ENCODE data around the gene GIMAP8. TPM values are rescaled to one million over a fixed set of nuclear protein-coding genes. Genes with fewer than 3 reads are reported as not detected.
A peak's percentile ranks its signal among the peaks of the same experiment; 100 is the strongest.

GIMAP8 gene
- total and polyA plus RNA-seq, 4 experiments from 2014 or later = 9.8 to 62.5 (median 49.5) TPM

DNA sequence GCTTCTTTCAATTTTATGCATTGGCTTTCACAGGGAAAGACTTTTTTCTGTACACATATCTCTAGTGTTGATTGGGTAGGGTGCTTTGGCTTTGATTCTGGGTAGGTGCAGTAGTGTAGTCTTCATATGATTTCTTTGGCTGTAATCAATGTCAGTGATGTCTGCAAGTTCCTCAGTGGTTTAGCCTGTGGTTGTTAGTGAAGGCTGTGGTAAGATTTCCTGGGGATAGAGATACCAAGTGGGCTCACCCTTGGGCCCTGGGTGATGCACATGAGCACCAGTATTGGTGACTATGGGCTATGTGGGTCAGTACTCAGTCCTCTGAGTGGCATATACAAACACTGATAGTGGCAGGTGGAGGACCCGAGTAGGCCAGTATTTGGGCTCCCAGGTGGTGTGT, 13.0 kb downstream of the GIMAP8 start:
- peaks cover 52 to 91% (median 67%) of the 10 kb centered on the region in 4 donors for H3K4me1 Mint-ChIP-seq
- H3K4me3 Mint-ChIP-seq = peak overlapping the region; percentile 5 to 78 (median 64)
- intact Hi-C loops (cut with micrococcal nuclease) = no loop called here
- CTCF ChIA-PET (ENCODE audit: partially characterized antibody) = interaction anchor here (1.6 kb wide), 1 partner anchor 14 kb away, joined by 5 read pairs; no protein-coding TSS in a partner anchor
- Histone ChIP-seq H3K4me1 (ENCODE audit: insufficient read depth, low read length) (peaks cover 56% of the 10 kb centered on the region), H3K4me3 (ENCODE audit: low read length in 2 of 2) (no peak overlapping the region), H3K36me3 (ENCODE audit: insufficient read depth, low read length) (peaks cover 17% of the 10 kb centered on the region), H3K27me3 (ENCODE audit: insufficient read depth, low read length) (no peaks in the 10 kb centered on the region), H3K27ac (ENCODE audit: low read depth, low read length) (no peak overlapping the region), H3K9me3 (ENCODE audit: control insufficient read depth in 1 of 2, low read length in 2 of 2) (peaks cover 0 to 21% of the 10 kb centered on the region in 2 donors)
- no peaks in the 10 kb centered on the region for H3K27me3 Mint-ChIP-seq
- POLR2A ChIA-PET (ENCODE audit: partially characterized antibody) = interaction anchor here (1.1 to 31.1 kb wide), 4 partner anchors 4 to 57 kb away, joined by 3 to 1079 read pairs (median 560); partner anchors contain the start of genes GIMAP7 and GIMAP8
- H3K9me3 Mint-ChIP-seq = peaks cover 9 to 45% (median 42%) of the 10 kb centered on the region in 8 donors
- DNase-seq = no peak
- H3K36me3 Mint-ChIP-seq = peaks cover 87 to 94% of the 10 kb centered on the region in 2 donors
- peak overlapping the region; percentile 58 to 82 (median 80) for H3K27ac Mint-ChIP-seq

DNA sequence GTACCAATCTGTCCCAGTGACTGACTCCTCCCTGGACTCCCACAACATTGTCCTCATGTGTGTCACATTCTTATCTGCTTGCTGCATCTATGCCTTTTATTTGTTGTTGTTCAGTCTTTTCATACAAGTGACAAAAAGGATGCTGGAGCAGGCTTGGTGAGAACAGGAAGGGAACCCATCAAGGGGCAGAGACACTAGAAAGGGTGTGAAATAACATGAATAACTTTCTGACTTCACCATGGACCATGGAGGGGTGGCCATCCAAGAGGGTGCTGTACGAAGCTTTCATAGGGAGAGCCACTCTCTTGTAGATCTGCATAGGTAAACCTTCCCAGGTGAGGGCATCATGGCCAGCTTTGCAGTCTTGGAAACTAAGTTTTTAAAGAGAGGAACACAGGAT, 14.5 kb downstream of the GIMAP8 start:
- ChIA-PET CTCF (ENCODE audit: partially characterized antibody) (interaction anchor here (0.7 to 2.1 kb wide), 6 partner anchors 9 to 51 kb away, joined by 3 to 8 read pairs (median 4); no protein-coding TSS in a partner anchor), POLR2A (ENCODE audit: partially characterized antibody) (interaction anchor here (0.7 to 31.1 kb wide), 10 partner anchors 6 to 292 kb away, joined by 3 to 1079 read pairs (median 5); partner anchors contain the start of genes GIMAP7 and GIMAP8)
- peaks cover 59 to 93% (median 72%) of the 10 kb centered on the region in 4 donors for H3K4me1 Mint-ChIP-seq
- H3K36me3 Mint-ChIP-seq = peaks cover 89 to 91% of the 10 kb centered on the region in 2 donors
- no peaks in the 10 kb centered on the region for H3K27me3 Mint-ChIP-seq
- Histone ChIP-seq H3K4me1 (ENCODE audit: insufficient read depth, low read length) (peaks cover 71% of the 10 kb centered on the region), H3K4me3 (ENCODE audit: low read length in 2 of 2) (no peak overlapping the region), H3K27ac (ENCODE audit: low read depth, low read length) (no peak overlapping the region), H3K27me3 (ENCODE audit: insufficient read depth, low read length) (no peaks in the 10 kb centered on the region), H3K36me3 (ENCODE audit: insufficient read depth, low read length) (peaks cover 21% of the 10 kb centered on the region), H3K9me3 (ENCODE audit: control insufficient read depth in 1 of 2, low read length in 2 of 2) (peaks cover 0 to 16% of the 10 kb centered on the region in 2 donors)
- DNase-seq = no peak
- intact Hi-C loops (cut with micrococcal nuclease) = loop anchor here (2.0 kb wide), 2 partner anchors 14 to 16 kb away; partner anchors contain the start of gene GIMAP8
- peak overlapping the region; percentile 10 to 69 (median 60) for H3K4me3 Mint-ChIP-seq
- H3K27ac Mint-ChIP-seq = peak overlapping the region; percentile 59 to 88 (median 81)
- peaks cover 7 to 38% (median 34%) of the 10 kb centered on the region in 8 donors for H3K9me3 Mint-ChIP-seq

DNA sequence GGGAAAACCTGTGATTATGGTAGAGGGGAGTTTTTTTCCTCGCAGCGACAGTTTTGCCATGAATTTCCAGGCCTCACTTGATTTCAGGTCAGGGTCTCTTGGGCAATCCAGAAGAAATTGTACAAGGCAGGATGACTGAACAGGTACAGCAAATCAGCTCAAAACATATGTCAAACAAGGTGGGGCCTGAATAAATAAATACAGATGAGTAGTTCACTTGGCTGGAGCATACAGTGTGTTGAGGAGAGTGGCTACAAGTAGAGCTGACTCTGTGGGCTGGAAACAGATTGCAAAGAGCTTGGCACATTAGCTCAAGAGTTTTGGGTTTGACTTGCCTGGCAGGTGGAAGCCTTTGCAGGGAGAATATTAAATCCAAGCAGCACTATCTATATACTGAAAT, 15.0 kb downstream of the GIMAP8 start:
- peaks cover 75% of the 10 kb centered on the region for H3K4me1 ChIP-seq (ENCODE audit: insufficient read depth, low read length)
- no peaks in the 10 kb centered on the region for H3K27me3 ChIP-seq (ENCODE audit: insufficient read depth, low read length)
- Mint-ChIP-seq H3K9me3 (peaks cover 6 to 34% (median 30%) of the 10 kb centered on the region in 8 donors), H3K27me3 (no peaks in the 10 kb centered on the region), H3K27ac (peak overlapping the region; percentile 59 to 88 (median 81)), H3K36me3 (peaks cover 89 to 91% of the 10 kb centered on the region in 2 donors), H3K4me1 (peaks cover 62 to 93% (median 72%) of the 10 kb centered on the region in 4 donors), H3K4me3 (peak overlapping the region in 7 of 8 donors; percentile 43 to 69 (median 60))
- no peak overlapping the region for H3K4me3 ChIP-seq (ENCODE audit: low read length in 2 of 2)
- peaks cover 0 to 15% of the 10 kb centered on the region in 2 donors for H3K9me3 ChIP-seq (ENCODE audit: control insufficient read depth in 1 of 2, low read length in 2 of 2)
- ChIA-PET CTCF (ENCODE audit: partially characterized antibody) (interaction anchor here (0.7 to 2.1 kb wide), 5 partner anchors 10 to 50 kb away, joined by 3 to 8 read pairs (median 3); no protein-coding TSS in a partner anchor), POLR2A (ENCODE audit: partially characterized antibody) (interaction anchor here (1.0 to 31.1 kb wide), 10 partner anchors 6 to 291 kb away, joined by 3 to 1079 read pairs (median 6); partner anchors contain the start of genes GIMAP7 and GIMAP8)
- no peak overlapping the region for H3K27ac ChIP-seq (ENCODE audit: low read depth, low read length)
- H3K36me3 ChIP-seq (ENCODE audit: insufficient read depth, low read length) = peaks cover 21% of the 10 kb centered on the region
- DNase-seq = no peak
- intact Hi-C loops (cut with micrococcal nuclease) = loop anchor here (2.0 kb wide), 2 partner anchors 15 kb away; partner anchors contain the start of gene GIMAP8

DNA sequence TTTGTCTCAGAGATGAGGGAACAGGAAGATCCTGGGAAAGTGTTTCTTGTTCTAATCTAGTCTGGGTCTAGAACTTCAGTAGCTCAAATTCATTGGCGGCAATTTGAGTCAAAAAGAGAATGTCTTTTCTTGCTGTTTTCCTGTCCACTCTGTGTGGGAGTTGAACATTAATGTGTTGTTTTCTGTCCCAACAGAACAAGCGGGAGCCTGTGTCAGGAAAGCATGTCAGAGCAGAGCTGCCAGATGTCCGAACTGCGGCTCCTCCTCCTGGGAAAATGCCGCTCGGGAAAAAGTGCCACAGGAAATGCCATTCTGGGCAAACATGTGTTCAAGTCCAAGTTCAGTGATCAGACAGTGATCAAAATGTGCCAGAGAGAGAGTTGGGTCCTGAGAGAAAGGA, 16.0 kb downstream of the GIMAP8 start:
- CTCF ChIA-PET (ENCODE audit: partially characterized antibody) = interaction anchor here (2.1 kb wide), 1 partner anchor 11 kb away, joined by 8 read pairs; no protein-coding TSS in a partner anchor
- H3K36me3 Mint-ChIP-seq = peaks cover 88 to 90% of the 10 kb centered on the region in 2 donors

DNA sequence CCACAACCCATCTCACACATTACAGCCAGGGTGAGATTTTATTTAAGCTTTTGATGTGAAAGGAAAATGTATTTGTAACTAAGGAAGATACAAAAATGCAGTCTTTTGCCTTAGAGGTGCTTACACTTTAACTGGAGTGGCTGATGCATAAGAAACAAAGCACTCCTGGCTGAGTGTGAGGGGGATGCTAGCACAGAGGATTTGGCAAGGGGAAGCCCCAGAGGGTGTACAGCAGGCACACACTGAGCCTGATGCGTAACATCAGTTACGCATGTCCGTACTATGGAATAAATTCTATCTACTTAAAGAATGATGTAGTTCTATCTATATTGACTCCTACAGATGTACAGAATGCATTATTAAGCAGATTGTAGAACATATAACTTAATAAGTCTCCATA, 17.8 kb downstream of the GIMAP8 start:
- ChIA-PET CTCF (ENCODE audit: partially characterized antibody) (interaction anchor here (1.0 to 1.2 kb wide), 2 partner anchors 8 to 13 kb away, joined by 3 read pairs; no protein-coding TSS in a partner anchor), POLR2A (ENCODE audit: partially characterized antibody) (interaction anchor here (0.8 to 31.1 kb wide), 4 partner anchors 5 to 280 kb away, joined by 4 to 1079 read pairs (median 560); partner anchors contain the start of genes GIMAP7 and GIMAP8)
- peaks cover 89 to 90% of the 10 kb centered on the region in 2 donors for H3K36me3 Mint-ChIP-seq
- intact Hi-C loops (cut with micrococcal nuclease) = no loop called here
- Histone ChIP-seq H3K27ac (ENCODE audit: low read depth, low read length) (no peak overlapping the region), H3K9me3 (ENCODE audit: control insufficient read depth in 1 of 2, low read length in 2 of 2) (no peaks in the 10 kb centered on the region), H3K27me3 (ENCODE audit: insufficient read depth, low read length) (no peaks in the 10 kb centered on the region), H3K36me3 (ENCODE audit: insufficient read depth, low read length) (peaks cover 37% of the 10 kb centered on the region), H3K4me3 (ENCODE audit: low read length in 2 of 2) (no peak overlapping the region), H3K4me1 (ENCODE audit: insufficient read depth, low read length) (peaks cover 92% of the 10 kb centered on the region)
- no peak for DNase-seq
- H3K4me3 Mint-ChIP-seq = peak overlapping the region; percentile 16 to 89 (median 78)
- peaks cover 1 to 6% (median 4%) of the 10 kb centered on the region in 8 donors for H3K9me3 Mint-ChIP-seq
- no peaks in the 10 kb centered on the region for H3K27me3 Mint-ChIP-seq
- H3K4me1 Mint-ChIP-seq = peaks cover 73 to 97% (median 84%) of the 10 kb centered on the region in 4 donors
- peak overlapping the region; percentile 44 to 94 (median 80) for H3K27ac Mint-ChIP-seq

More for the DNA sequence above, 16.0 kb downstream of the GIMAP8 start:
- intact Hi-C loops (cut with micrococcal nuclease) = no loop called here
- Histone ChIP-seq H3K4me1 (ENCODE audit: insufficient read depth, low read length) (peaks cover 82% of the 10 kb centered on the region), H3K27ac (ENCODE audit: low read depth, low read length) (peak overlapping the region; percentile 3), H3K9me3 (ENCODE audit: control insufficient read depth in 1 of 2, low read length in 2 of 2) (peaks cover 0 to 4% of the 10 kb centered on the region in 2 donors), H3K27me3 (ENCODE audit: insufficient read depth, low read length) (no peaks in the 10 kb centered on the region), H3K36me3 (ENCODE audit: insufficient read depth, low read length) (peaks cover 27% of the 10 kb centered on the region), H3K4me3 (ENCODE audit: low read length in 2 of 2) (no peak overlapping the region)
- Mint-ChIP-seq H3K27me3 (no peaks in the 10 kb centered on the region), H3K4me3 (peak overlapping the region in 6 of 8 donors; percentile 4 to 55 (median 38)), H3K4me1 (peaks cover 65 to 93% (median 75%) of the 10 kb centered on the region in 4 donors), H3K27ac (peak overlapping the region in 5 of 7 donors; percentile 30 to 80 (median 54)), H3K9me3 (peaks cover 4 to 24% (median 21%) of the 10 kb centered on the region in 8 donors)
- DNase-seq = no peak
- POLR2A ChIA-PET (ENCODE audit: partially characterized antibody) = interaction anchor here (0.5 to 31.1 kb wide), 7 partner anchors 7 to 289 kb away, joined by 3 to 1079 read pairs (median 5); partner anchors contain the start of genes GIMAP7 and GIMAP8

DNA sequence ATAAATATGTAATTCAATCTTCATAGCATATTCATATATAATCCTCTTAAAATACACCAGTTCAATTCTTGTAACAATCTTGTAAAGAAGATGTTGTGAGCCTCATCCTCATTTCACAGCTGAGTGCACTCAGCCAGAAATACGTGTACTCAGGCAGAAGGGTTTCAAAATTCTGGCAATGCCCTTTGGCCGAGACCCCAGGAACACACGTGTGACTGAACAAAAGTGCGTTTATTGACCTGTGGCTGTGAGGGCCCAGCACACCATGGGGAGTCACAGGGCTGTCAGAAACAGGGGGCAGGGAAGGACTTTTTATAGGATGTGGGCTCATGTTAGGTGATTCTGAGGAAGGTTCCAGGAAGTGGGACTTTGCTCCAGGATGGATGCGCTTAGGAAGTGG, 21.5 kb downstream of the GIMAP8 start:
- DNase-seq = no peak
- Mint-ChIP-seq H3K4me3 (peak overlapping the region in 4 of 8 donors; percentile 1 to 71 (median 46)), H3K9me3 (peaks cover 0 to 9% (median 4%) of the 10 kb centered on the region in 8 donors), H3K36me3 (peaks cover 94% of the 10 kb centered on the region in 2 donors), H3K27ac (peak overlapping the region; percentile 48 to 92 (median 79)), H3K4me1 (peaks cover 73 to 94% (median 84%) of the 10 kb centered on the region in 4 donors), H3K27me3 (no peaks in the 10 kb centered on the region)
- no peaks in the 10 kb centered on the region for H3K9me3 ChIP-seq (ENCODE audit: control insufficient read depth in 1 of 2, low read length in 2 of 2)
- H3K36me3 ChIP-seq (ENCODE audit: insufficient read depth, low read length) = peaks cover 50% of the 10 kb centered on the region
- H3K27me3 ChIP-seq (ENCODE audit: insufficient read depth, low read length) = no peaks in the 10 kb centered on the region
- POLR2A ChIA-PET (ENCODE audit: partially characterized antibody) = interaction anchor here (1.1 to 31.1 kb wide), 5 partner anchors 2 to 244 kb away, joined by 3 to 1079 read pairs (median 15); partner anchors contain the start of genes GIMAP1, GIMAP7 and GIMAP8
- H3K27ac ChIP-seq (ENCODE audit: low read depth, low read length) = no peak overlapping the region
- intact Hi-C loops (cut with micrococcal nuclease) = no loop called here
- CTCF ChIA-PET (ENCODE audit: partially characterized antibody) = interaction anchor here (1.7 kb wide), 1 partner anchor 21 kb away, joined by 6 read pairs; the partner anchor contains the start of gene GIMAP8
- no peak overlapping the region for H3K4me3 ChIP-seq (ENCODE audit: low read length in 2 of 2)
- peaks cover 84% of the 10 kb centered on the region for H3K4me1 ChIP-seq (ENCODE audit: insufficient read depth, low read length)

All from CD4-positive, alpha-beta memory T cell (primary cell).